Measurements from ENCODE around the gene CACFD1.

The CACFD1 gene

GRCh38 chr9:133459476-133460404, at the start of gene CACFD1:
Gene CACFD1 (plus strand): TSS chr9:133459978. CDS start chr9:133460067, 89 bp downstream.
- DNase-seq (ENCODE audit: low read depth in 2 of 2, low spot score in 1 of 2): peak; percentile 73 to 89

- DNase-seq (ENCODE audit: low read depth in 2 of 2, low spot score in 1 of 2): no peak
Observed at GRCh38 chr9:133415170-133415569, 44.6 kb upstream of the CACFD1 start.

- DNase-seq (ENCODE audit: low read depth in 2 of 2, low spot score in 1 of 2): peak; percentile 60 to 71
Observed at GRCh38 chr9:133417541-133418461, 42.0 kb upstream of the CACFD1 start, which contains the start of gene REXO4. Gene REXO4 (minus strand): TSS chr9:133418010. CDS start chr9:133417844, 166 bp downstream.

GRCh38 chr9:133419005-133419404, 40.8 kb upstream of the CACFD1 start:
- no peak for DNase-seq (ENCODE audit: low read depth in 2 of 2, low spot score in 1 of 2)

GRCh38 chr9:133420392-133420827, 39.4 kb upstream of the CACFD1 start:
- DNase-seq (ENCODE audit: low read depth in 2 of 2, low spot score in 1 of 2): no peak

GRCh38 chr9:133421615-133422542, 37.9 kb upstream of the CACFD1 start, which contains the start of gene ADAMTS13:
Gene ADAMTS13 (plus strand): TSS chr9:133422367. CDS start chr9:133422444, 77 bp downstream.
- DNase-seq (ENCODE audit: low read depth in 2 of 2, low spot score in 1 of 2): no peak

- no peak for DNase-seq (ENCODE audit: low read depth in 2 of 2, low spot score in 1 of 2)
Observed at GRCh38 chr9:133423216-133423615, 36.6 kb upstream of the CACFD1 start.

- no peak for DNase-seq (ENCODE audit: low read depth in 2 of 2, low spot score in 1 of 2)
Observed at GRCh38 chr9:133424187-133424586, 35.6 kb upstream of the CACFD1 start.

- DNase-seq (ENCODE audit: low read depth in 2 of 2, low spot score in 1 of 2): no peak
Observed at GRCh38 chr9:133425049-133425632, 34.6 kb upstream of the CACFD1 start.

GRCh38 chr9:133426011-133426410, 33.8 kb upstream of the CACFD1 start:
- no peak for DNase-seq (ENCODE audit: low read depth in 2 of 2, low spot score in 1 of 2)

- DNase-seq (ENCODE audit: low read depth in 2 of 2, low spot score in 1 of 2): no peak
Observed at GRCh38 chr9:133427658-133428348, 32.0 kb upstream of the CACFD1 start.

GRCh38 chr9:133428617-133429101, 31.1 kb upstream of the CACFD1 start:
- DNase-seq (ENCODE audit: low read depth in 2 of 2, low spot score in 1 of 2): no peak

GRCh38 chr9:133429214-133429613, 30.6 kb upstream of the CACFD1 start:
- DNase-seq (ENCODE audit: low read depth in 2 of 2, low spot score in 1 of 2): no peak

GRCh38 chr9:133429641-133430161, 30.1 kb upstream of the CACFD1 start:
- no peak for DNase-seq (ENCODE audit: low read depth in 2 of 2, low spot score in 1 of 2)

GRCh38 chr9:133430244-133430643, 29.5 kb upstream of the CACFD1 start:
- DNase-seq (ENCODE audit: low read depth in 2 of 2, low spot score in 1 of 2): no peak

GRCh38 chr9:133433351-133433843, 26.4 kb upstream of the CACFD1 start:
- DNase-seq (ENCODE audit: low read depth in 2 of 2, low spot score in 1 of 2): no peak

- no peak for DNase-seq (ENCODE audit: low read depth in 2 of 2, low spot score in 1 of 2)
Observed at GRCh38 chr9:133436681-133437080, 23.1 kb upstream of the CACFD1 start.

- DNase-seq (ENCODE audit: low read depth in 2 of 2, low spot score in 1 of 2): no peak
Observed at GRCh38 chr9:133437753-133438531, 21.8 kb upstream of the CACFD1 start.

Measured in stimulated activated CD8-positive, alpha-beta memory T cell treated with anti-CD3 and anti-CD28 coated beads, Interleukin-4, amount 100 ng/mL, for 4 hours (primary cell).